Glutamatergic neuron (in vitro differentiated cells): ENCODE results near the gene CIAPIN1. TPM values are rescaled to one million over a fixed set of nuclear protein-coding genes. Genes with fewer than 3 reads are reported as not detected.

Source experiments
- DNase-seq: peaks from one replicate; pipeline ENCODE4 v3.0.0; 2022
- H3K27ac Mint-ChIP-seq: one replicate; pipeline ENCODE4 v1.8.0; 2020; ENCODE audit warnings: mild to moderate bottlenecking, mixed read lengths, inconsistent platforms; ENCODE audit not compliant: unreplicated experiment
- H3K27me3 Mint-ChIP-seq: one replicate; pipeline ENCODE4 v1.8.0; 2020; ENCODE audit warnings: mild to moderate bottlenecking, moderate library complexity, mixed read lengths, inconsistent platforms; ENCODE audit not compliant: unreplicated experiment
- H3K36me3 Mint-ChIP-seq: one replicate; pipeline ENCODE4 v1.8.0; 2020; ENCODE audit warnings: mild to moderate bottlenecking, mixed read lengths, inconsistent platforms; ENCODE audit not compliant: unreplicated experiment
- H3K4me1 Mint-ChIP-seq: one replicate; pipeline ENCODE4 v1.8.0; 2020; ENCODE audit warnings: mild to moderate bottlenecking, low read depth, mixed read lengths, inconsistent platforms; ENCODE audit not compliant: unreplicated experiment
- H3K4me3 Mint-ChIP-seq: one replicate; pipeline ENCODE4 v1.8.0; 2020; ENCODE audit warnings: mild to moderate bottlenecking, mixed read lengths, inconsistent platforms; ENCODE audit not compliant: unreplicated experiment
- H3K9me3 Mint-ChIP-seq: one replicate; pipeline ENCODE4 v1.8.0; 2020; ENCODE audit warnings: mild to moderate bottlenecking, moderate library complexity, mixed read lengths, inconsistent platforms; ENCODE audit not compliant: unreplicated experiment
- total RNA-seq: library from RNA; stranded (reverse); fragmentation: NEBNext Ultra II Directional; extraction: Animal tissue kit (Norgen Biotek cat#: 25700); gene quantifications from one replicate; pipeline ENCODE4 v1.2.1, GENCODE V29; 2021; ENCODE audit not compliant: unreplicated experiment
- TF ChIP-seq, protein P1 (sequence below): fragments of 200-600 bp; sonication (generic); IDR thresholded peaks from one replicate; pipeline ENCODE4 v1.5.0; 2021; ENCODE audit not compliant: partially characterized antibody, unreplicated experiment

CIAPIN1 gene
- total RNA-seq, 1 donor from 2014 or later = 129 TPM

DNA sequence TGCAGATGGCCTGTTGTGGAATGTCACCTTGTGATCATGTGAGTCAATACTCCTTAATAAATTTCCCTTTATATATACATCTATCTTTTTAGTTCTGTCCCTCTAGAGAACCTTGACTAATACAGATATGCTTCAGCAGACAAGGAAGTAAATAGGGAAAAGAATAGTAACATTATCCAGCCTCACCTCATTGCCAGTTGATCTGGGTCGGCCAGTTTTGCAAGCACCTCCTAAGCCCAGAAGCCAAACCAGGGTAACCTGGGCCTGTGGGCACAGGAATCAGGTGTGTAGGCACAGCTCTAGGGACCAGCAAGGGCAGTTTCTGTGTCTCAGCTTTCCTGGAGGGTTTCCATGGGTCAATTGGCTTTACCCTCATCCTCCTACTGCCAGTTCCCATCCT, 54.5 kb downstream of the CIAPIN1 start:
- Mint-ChIP-seq H3K36me3 (no peaks in the 10 kb centered on the region), H3K27ac (no peak overlapping the region), H3K9me3 (peaks cover 5% of the 10 kb centered on the region), H3K27me3 (no peaks in the 10 kb centered on the region), H3K4me3 (no peak overlapping the region), H3K4me1 (no peaks in the 10 kb centered on the region)
- TF ChIP-seq, protein P1, sequence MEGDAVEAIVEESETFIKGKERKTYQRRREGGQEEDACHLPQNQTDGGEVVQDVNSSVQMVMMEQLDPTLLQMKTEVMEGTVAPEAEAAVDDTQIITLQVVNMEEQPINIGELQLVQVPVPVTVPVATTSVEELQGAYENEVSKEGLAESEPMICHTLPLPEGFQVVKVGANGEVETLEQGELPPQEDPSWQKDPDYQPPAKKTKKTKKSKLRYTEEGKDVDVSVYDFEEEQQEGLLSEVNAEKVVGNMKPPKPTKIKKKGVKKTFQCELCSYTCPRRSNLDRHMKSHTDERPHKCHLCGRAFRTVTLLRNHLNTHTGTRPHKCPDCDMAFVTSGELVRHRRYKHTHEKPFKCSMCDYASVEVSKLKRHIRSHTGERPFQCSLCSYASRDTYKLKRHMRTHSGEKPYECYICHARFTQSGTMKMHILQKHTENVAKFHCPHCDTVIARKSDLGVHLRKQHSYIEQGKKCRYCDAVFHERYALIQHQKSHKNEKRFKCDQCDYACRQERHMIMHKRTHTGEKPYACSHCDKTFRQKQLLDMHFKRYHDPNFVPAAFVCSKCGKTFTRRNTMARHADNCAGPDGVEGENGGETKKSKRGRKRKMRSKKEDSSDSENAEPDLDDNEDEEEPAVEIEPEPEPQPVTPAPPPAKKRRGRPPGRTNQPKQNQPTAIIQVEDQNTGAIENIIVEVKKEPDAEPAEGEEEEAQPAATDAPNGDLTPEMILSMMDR = no peak
- DNase-seq = no peak

DNA sequence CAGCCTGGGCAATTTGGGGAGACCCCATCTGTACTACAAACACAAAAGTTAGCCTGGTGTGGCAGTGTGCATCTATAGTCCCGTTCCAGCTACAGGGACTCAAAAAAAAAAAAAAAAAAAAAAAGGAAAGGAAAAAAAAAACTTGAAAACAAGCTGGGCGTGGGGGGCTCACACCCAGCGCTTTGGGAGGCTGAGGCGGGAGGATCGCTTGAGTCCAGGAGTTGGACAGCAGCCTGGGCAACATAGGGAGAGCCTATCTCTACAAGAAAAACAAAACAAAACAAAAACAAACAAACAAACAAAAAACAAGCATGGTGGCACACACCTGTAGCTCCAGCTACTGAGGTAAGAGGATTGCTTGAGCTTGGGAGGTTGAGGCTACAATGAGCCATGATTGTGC, 55.5 kb downstream of the CIAPIN1 start:
- Mint-ChIP-seq H3K9me3 (peaks cover 5% of the 10 kb centered on the region), H3K4me1 (no peaks in the 10 kb centered on the region), H3K36me3 (no peaks in the 10 kb centered on the region), H3K4me3 (no peak overlapping the region), H3K27me3 (no peaks in the 10 kb centered on the region), H3K27ac (no peak overlapping the region)
- DNase-seq = no peak
- TF ChIP-seq, protein P1 = no peak

DNA sequence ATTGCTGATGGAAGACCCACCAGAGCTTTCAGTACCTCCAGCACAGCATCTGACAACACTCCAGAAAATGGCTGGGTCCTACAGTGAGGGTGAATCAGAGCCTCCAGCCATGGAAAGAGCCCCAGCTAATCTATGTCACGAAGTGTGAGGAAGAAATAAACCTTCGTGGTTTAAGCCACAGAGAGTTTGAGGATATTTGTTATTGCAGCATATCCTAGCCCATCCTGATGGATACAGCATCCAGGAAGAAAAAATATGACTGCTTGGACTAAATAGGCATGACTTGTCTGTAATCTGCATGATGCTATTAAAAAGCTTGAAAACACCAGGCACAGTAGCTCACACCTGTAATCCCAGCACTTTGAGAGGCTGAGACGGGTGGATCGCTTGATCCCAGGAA, 55.9 kb downstream of the CIAPIN1 start:
- DNase-seq = no peak
- peaks cover 5% of the 10 kb centered on the region for H3K9me3 Mint-ChIP-seq
- TF ChIP-seq, protein P1 = no peak
- H3K4me1 Mint-ChIP-seq = no peaks in the 10 kb centered on the region
- H3K27me3 Mint-ChIP-seq = no peaks in the 10 kb centered on the region
- no peak overlapping the region for H3K27ac Mint-ChIP-seq
- no peak overlapping the region for H3K4me3 Mint-ChIP-seq
- no peaks in the 10 kb centered on the region for H3K36me3 Mint-ChIP-seq

DNA sequence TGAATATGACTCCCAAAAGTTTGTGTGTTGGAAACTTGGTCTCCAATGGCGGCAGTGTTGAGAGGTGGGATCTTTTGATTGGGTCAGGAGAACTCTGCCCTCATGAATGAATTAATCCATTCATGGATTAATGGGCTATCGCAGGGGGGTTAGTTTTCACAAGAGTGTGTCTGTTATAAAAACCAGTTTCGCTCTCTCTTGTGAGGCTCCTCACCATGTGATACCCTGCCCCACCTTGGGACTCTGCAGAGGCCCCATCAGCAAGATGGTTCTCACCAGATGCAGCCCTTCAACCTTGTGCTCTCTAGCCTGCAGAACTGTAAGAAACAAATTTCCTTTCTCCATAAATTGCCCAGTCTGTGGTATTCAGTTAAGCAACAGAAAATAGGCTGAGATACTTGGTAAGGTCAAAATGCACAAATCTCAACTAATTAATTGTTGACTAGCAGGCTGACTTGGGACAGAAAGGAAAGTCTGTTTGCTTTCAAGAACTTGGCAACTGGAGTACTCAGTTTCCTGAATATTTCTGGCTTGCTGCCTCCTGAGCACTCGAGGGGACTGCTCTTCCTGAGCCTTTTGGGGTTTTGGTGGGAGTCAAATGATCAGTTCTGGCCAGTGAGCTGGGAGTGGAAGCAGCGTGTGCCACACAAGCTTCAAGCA, 56.4 kb downstream of the CIAPIN1 start:
- Mint-ChIP-seq H3K4me1 (no peaks in the 10 kb centered on the region), H3K36me3 (no peaks in the 10 kb centered on the region), H3K27me3 (no peaks in the 10 kb centered on the region), H3K9me3 (peaks cover 5% of the 10 kb centered on the region), H3K4me3 (no peak overlapping the region), H3K27ac (no peak overlapping the region)
- no peak for DNase-seq
- TF ChIP-seq, protein P1 = no peak

DNA sequence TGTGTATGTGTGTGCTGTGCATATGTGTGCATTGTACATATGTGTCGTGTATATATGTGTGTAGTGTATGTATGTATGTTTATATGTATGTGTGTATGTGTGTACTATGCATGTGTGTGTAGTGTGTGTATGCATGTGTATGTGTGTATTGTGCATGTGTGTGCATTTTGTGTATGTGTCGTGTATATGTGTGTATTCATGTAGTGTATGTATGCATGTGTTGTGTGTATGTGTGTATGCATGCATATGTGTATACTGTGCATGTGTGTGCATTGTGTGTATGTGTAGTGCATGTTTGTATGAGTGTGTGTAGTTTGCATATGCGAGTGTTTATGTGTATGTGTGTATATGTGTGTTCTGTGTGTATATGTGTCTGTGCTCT, 58.1 kb downstream of the CIAPIN1 start:
- no peak for DNase-seq
- H3K4me1 Mint-ChIP-seq = no peaks in the 10 kb centered on the region
- H3K27ac Mint-ChIP-seq = no peak overlapping the region
- peaks cover 5% of the 10 kb centered on the region for H3K9me3 Mint-ChIP-seq
- no peaks in the 10 kb centered on the region for H3K36me3 Mint-ChIP-seq
- H3K4me3 Mint-ChIP-seq = no peak overlapping the region
- TF ChIP-seq, protein P1 = no peak
- peaks cover under 1% of the 10 kb centered on the region for H3K27me3 Mint-ChIP-seq
